DMS53 treated with DMSO at 0.1 percent for 48 hours (cell line): ENCODE measurements around the gene RAMACL.

Experiments
- DNase-seq: peaks from one replicate; lab custom pipeline; 2025; ENCODE audit not compliant: unreplicated experiment; lab: John Stamatoyannopoulos, UW

RAMACL gene

DNA sequence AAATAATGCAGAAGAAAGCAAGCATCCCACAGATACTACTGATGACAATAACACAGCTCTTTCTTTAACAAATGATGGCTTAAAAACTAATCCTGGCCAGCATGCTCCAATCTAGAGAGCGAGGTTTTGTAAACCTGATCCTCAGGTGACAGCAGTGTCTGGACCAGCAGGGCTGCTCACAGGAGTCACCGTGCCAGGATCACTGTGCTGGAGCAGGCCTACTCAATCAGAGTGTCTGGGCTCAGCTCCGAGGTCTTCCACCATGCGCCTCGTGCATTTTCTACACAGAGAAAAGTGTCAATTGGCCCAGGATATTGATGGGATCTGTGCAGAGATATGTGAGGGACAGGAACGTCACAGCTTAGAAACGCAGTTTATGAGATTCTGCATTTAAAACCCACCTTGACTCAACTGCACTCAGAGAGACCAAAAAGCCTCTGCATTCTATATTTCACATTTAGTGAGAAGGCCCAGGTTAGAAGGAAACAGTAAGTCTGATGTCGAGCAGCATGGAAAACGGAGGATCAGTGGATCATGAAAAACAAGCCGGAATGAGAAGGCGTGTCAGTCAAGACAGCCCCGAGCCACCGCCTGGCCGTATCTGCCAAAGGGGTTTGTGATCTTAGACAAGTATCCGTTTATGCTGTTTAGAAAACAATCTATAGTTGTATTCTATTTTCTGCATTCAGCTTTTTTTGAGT, 7.8 kb downstream of the RAMACL start:
- no peak for DNase-seq

- no peak for DNase-seq
These were observed 11.3 kb downstream of the RAMACL start for GRCh38 chr6:166575205-166575604.

DNA sequence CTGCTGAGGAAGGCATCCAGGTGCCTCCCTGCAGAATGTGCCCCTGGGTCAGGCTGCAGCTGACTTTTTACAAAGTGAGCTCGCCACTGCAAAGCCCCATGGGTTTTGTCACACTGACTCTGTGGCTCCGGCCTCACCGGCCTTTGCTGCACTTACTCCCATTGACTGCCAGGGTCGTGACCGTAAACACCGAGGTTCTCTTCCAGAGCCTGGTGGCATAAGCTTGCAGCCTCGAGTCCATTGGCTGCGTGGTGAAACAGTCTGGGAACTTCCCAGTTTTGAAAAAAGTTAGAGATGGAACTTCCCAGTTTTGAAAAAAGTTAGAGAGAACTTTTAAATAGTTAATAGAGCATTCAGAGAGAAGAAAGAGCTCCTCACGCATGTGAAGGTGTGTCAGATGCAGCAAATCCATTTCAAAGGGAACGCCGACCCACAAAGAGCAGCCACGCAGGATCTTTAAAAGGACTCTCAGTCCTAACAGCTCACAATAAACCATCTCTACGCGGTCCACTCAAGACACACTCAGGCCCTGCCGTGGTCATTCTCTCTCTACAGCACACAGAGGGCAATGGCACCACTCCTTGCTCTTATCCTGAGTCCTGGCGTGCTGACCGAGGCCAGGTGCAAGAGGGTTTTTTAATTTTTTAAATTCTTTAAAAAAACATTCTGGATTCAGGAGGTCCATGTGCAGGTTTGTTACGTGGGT, 12.8 kb downstream of the RAMACL start:
- no peak for DNase-seq

GRCh38 chr6:166572370-166573261, 13.9 kb downstream of the RAMACL start:
- DNase-seq, result peak; percentile 93

DNA sequence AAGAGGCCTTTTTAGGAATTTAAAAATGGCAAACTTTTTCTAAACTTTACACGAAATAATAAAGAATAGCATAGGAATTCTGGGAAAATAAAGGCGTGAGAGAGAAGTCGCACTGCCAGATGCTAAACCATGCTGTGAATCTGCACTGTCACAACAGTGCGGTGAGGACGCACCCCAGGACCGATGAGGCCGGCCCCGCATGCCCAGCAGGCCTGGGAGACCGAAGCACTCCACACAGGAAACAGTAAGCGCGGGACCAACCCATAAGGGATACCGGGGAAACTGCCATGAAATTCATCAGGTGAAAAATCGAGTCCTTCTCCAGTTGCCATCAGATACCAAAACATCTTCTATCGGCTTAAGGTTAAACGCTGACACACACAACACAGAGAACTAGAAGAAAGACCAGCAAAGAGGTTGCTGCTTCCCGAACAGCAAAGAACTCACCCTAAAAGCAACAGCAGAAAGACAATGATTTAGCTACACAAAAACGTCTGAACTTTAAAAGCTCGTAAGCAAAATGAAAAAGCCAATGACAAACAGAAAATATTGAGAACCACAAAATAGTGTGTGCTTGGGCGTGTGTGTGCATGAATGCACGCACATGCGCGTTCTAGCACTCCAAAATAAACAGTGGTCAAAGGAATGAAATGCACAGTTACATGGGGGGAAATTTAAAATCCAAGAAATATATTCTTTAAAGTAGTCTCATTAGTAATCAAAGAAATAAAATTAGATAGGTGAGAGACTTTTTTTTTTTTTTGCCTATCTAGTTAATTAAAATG, 15.4 kb downstream of the RAMACL start:
- DNase-seq, result no peak

- DNase-seq, result no peak
These were observed 17.3 kb downstream of the RAMACL start for GRCh38 chr6:166569206-166569605.

DNA sequence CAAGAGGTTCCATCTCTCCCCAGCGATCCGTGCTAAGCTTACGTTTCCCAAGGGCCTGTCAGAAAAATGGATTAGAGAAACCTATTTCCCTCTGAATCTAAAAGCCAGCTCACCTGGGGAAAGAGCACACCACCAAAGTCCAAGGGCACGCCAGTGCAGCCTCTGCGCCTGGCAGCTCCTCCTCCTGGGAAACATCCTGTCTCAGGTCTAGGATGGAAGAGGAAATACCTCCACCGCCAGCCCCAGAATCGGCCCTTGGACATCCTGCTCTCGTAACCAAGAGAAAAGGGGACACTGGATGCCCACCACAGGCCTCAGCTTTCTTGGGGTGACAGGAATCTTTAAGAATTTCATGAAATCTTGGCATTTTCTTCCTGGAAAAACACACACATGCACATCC, 18.7 kb downstream of the RAMACL start:
- no peak for DNase-seq

GRCh38 chr6:166567107-166567506, 19.4 kb downstream of the RAMACL start:
- DNase-seq, result no peak

GRCh38 chr6:166566026-166567011, 20.2 kb downstream of the RAMACL start:
- no peak for DNase-seq

GRCh38 chr6:166565084-166565967, 21.2 kb downstream of the RAMACL start:
- no peak for DNase-seq

GRCh38 chr6:166563805-166564204, 22.7 kb downstream of the RAMACL start:
- DNase-seq, result no peak

DNA sequence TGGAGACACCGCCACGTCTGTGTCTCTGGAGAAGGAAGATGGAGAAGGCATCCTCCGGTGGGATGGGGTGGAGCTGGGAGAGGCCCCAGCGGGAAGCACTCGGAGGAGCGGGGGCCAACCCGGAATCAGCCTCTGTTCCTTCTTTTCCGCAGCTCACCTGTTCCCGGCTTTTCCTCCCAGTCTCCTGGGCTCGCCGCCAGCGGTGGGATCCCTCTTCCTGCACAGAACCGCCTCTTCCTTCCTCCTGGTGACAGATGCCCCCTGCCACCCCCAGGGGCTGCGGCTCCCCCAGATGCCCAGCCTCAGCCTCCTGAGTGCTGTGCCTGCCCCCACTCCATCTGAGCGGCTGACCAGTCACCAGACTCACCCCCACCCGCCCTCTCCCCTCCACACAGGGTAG, 23.3 kb downstream of the RAMACL start:
- DNase-seq, result no peak

- no peak for DNase-seq
These were observed 23.8 kb downstream of the RAMACL start for GRCh38 chr6:166562726-166563125.

DNA sequence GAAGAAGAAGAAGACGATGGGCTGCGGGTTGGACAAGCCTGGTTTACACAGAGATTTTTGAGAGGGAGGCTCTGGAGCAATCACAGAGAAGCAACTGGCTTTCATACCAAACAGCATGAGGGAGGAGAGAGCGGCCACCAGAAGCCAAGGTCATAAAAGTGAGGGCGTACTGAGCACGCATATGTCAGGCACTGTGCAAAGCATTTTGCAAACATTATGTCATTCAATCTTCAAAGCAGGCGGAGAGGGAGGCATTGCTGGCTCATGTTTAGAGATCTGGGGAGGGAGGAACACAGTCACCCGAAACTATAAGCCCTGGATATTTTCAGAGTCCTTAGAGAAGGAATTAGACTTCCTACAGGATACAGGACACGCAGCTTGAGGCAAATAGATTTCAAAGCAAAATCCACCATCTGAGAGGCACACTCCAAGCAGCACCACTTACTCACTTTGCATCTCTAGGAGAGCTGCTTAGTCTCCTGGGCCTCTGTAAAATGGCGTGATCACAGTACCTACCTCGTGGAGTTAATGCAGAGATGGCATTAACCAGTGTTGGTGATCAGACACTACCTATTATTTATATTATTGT, 24.6 kb downstream of the RAMACL start:
- DNase-seq, result no peak

- no peak for DNase-seq
These were observed 26.3 kb downstream of the RAMACL start for GRCh38 chr6:166560222-166560621.

GRCh38 chr6:166559662-166560061, 26.8 kb downstream of the RAMACL start:
- DNase-seq, result no peak

GRCh38 chr6:166559211-166559610, 27.3 kb downstream of the RAMACL start:
- no peak for DNase-seq
